HepG2 (cell line): Measurements from ENCODE around the gene HABP2. TPM values are rescaled to one million over a fixed set of nuclear protein-coding genes. Genes with fewer than 3 reads are reported as not detected.

Experiments
- ATAC-seq: fragments of 200-7000 bp; cut with Tn5 transposase; 3 replicates; pipeline ENCODE4 v1.9.1; 2020; ENCODE audit warnings: mild to moderate bottlenecking, moderate library complexity
- BruUV-seq: library from RNA; stranded (reverse); fragments of 400-500 nt; replicated peaks from 2 replicates; lab custom pipeline; 2021; lab: Mats Ljungman, UMichigan
- CTCF ChIA-PET: fragments of 300-600 bp; formaldehyde crosslinking; extraction: SDS; loops from one replicate; lab custom pipeline; 2021; ENCODE audit warnings: low total read pairs, inconsistent platforms, low intra/inter-chr PET ratio; lab: Yijun Ruan, JAX
- POLR2A ChIA-PET: fragments of 350-600 bp; sonication (Branson Sonifier 250); formaldehyde crosslinking; loops from one replicate; lab custom pipeline; 2020; ENCODE audit warnings: antibody characterized with exemption, inconsistent platforms; lab: Yijun Ruan, JAX
- DNase-seq: peaks from one replicate; pipeline ENCODE4 v3.0.0-alpha.2; 2015; ENCODE audit warnings: low spot score
- FAIRE-seq: peaks from 3 replicates; lab custom pipeline; 2011; peaks lifted over from hg19 to GRCh38; lab: Jason Lieb, UNC
- H2AFZ ChIP-seq: one replicate; pipeline ENCODE4 v1.6.1; 2011; ENCODE audit warnings: low read length, inconsistent platforms
- H3K27ac ChIP-seq: fragments of 300-600 bp; 3 replicates; pipeline ENCODE4 v1.8.0; 2011; ENCODE audit warnings: mixed run types, mild to moderate bottlenecking, mixed read lengths, low read length, inconsistent platforms; ENCODE audit not compliant: insufficient read depth; ENCODE audit errors: extremely low read length
- H3K27me3 ChIP-seq, 2 experiments: fragments of 200-600 bp in 1 of 2; 2 replicates in 1 of 2; 3 replicates in 1 of 2; pipeline versions ENCODE4 v1.6.0 to v1.8.0; 2011; ENCODE audit warnings: low read length in 2 of 2, mild to moderate bottlenecking in 2 of 2, moderate library complexity in 2 of 2, inconsistent platforms in 1 of 2; ENCODE audit not compliant: insufficient read depth in 2 of 2, control insufficient read depth in 1 of 2
- H3K36me3 ChIP-seq, 2 experiments: fragments of 200-600 bp in 1 of 2; replicated peaks in 1 of 2; 2 replicates in 1 of 2; 3 replicates in 1 of 2; pipeline versions ENCODE4 v1.5.1 to v1.8.0; 2011; ENCODE audit warnings: low read length in 2 of 2, inconsistent platforms in 1 of 2; ENCODE audit not compliant: insufficient read depth in 2 of 2, control insufficient read depth in 1 of 2
- H3K4me1 ChIP-seq: 2 replicates; pipeline ENCODE4 v1.5.1; 2012; ENCODE audit warnings: low read length, inconsistent platforms; ENCODE audit not compliant: insufficient read depth
- H3K4me2 ChIP-seq: 2 replicates; pipeline ENCODE4 v1.6.0; 2011; ENCODE audit warnings: low read depth, low read length, inconsistent platforms
- H3K4me3 ChIP-seq, 3 experiments: fragments of 200-600 bp in 1 of 3; sonication (generic), shearing (Covaris generic) in 1 of 3; replicated peaks in 1 of 3; 2 replicates each; pipeline ENCODE4 v1.5.1; 2011 to 2016; ENCODE audit warnings: low read length in 3 of 3, inconsistent platforms in 2 of 3, low read depth in 2 of 3, mild to moderate bottlenecking in 2 of 3, control low read depth in 1 of 3, mixed read lengths in 1 of 3; ENCODE audit not compliant: insufficient read depth in 1 of 3
- H3K79me2 ChIP-seq: one replicate; pipeline ENCODE4 v1.6.1; 2011; ENCODE audit warnings: low read length, inconsistent platforms; ENCODE audit not compliant: insufficient read depth
- H3K9ac ChIP-seq: 2 replicates; pipeline ENCODE4 v1.6.0; 2011; ENCODE audit warnings: mild to moderate bottlenecking, low read depth, low read length, inconsistent platforms; ENCODE audit not compliant: insufficient read depth
- H3K9me3 ChIP-seq: 2 replicates; pipeline ENCODE4 v1.5.1; 2012; ENCODE audit warnings: mild to moderate bottlenecking, low read length
- H4K20me1 ChIP-seq: 2 replicates; pipeline ENCODE4 v1.6.0; 2011; ENCODE audit warnings: inconsistent platforms, mild to moderate bottlenecking, low read length, moderate library complexity; ENCODE audit not compliant: insufficient read depth
- AKAP8 ChIP-seq: sonication (generic); formaldehyde crosslinking; IDR thresholded peaks from 2 replicates; pipeline ENCODE4 v1.5.1; 2020; ENCODE audit warnings: mild to moderate bottlenecking, missing genetic modification reagents
- ARNT ChIP-seq: fragments of 450-650 bp; IDR thresholded peaks from 2 replicates; pipeline ENCODE4 v1.6.1; 2017
- ARNTL ChIP-seq: sonication (generic); formaldehyde crosslinking; IDR thresholded peaks from 2 replicates; pipeline ENCODE4 v1.4.0; 2020; ENCODE audit warnings: mild to moderate bottlenecking, missing genetic modification reagents
- FOXP4 ChIP-seq: sonication (generic); formaldehyde crosslinking; IDR thresholded peaks from 2 replicates; pipeline ENCODE4 v1.4.0; 2020; ENCODE audit warnings: missing genetic modification reagents
- GABPA ChIP-seq, 2 experiments: IDR thresholded peaks; 2 replicates each; pipeline ENCODE4 v1.6.1; 2011 to 2016; ENCODE audit warnings: low read depth in 2 of 2, low read length in 1 of 2, missing biosample characterization in 1 of 2, missing genetic modification characterization in 1 of 2
- PHB2 ChIP-seq: fragments of 450-650 bp; IDR thresholded peaks from 2 replicates; pipeline ENCODE4 v1.6.1; 2018; ENCODE audit not compliant: partially characterized antibody
- POLR2A ChIP-seq, 2 experiments: IDR thresholded peaks; 2 replicates each; pipeline ENCODE4 v1.6.1; 2011; ENCODE audit warnings: low read depth in 2 of 2, low read length in 2 of 2, mild to moderate bottlenecking in 1 of 2, moderate library complexity in 1 of 2; ENCODE audit not compliant: insufficient read depth in 1 of 2
- RAD21 ChIP-seq: fragments of 450-650 bp; formaldehyde crosslinking; IDR thresholded peaks from 2 replicates; pipeline ENCODE4 v1.5.0; 2020; ENCODE audit warnings: mild to moderate bottlenecking
- RCOR2 ChIP-seq: IDR thresholded peaks from 2 replicates; pipeline ENCODE4 v1.6.1; 2016; ENCODE audit warnings: missing biosample characterization, missing genetic modification reagents
- RFX1 ChIP-seq: fragments of 450-650 bp; IDR thresholded peaks from 2 replicates; pipeline ENCODE4 v1.6.1; 2017
- RFX5 ChIP-seq: IDR thresholded peaks from 2 replicates; pipeline ENCODE4 v1.6.1; 2011; ENCODE audit warnings: low read depth, low read length, improper control_type of control experiment
- SMC3 ChIP-seq: IDR thresholded peaks from 2 replicates; pipeline ENCODE4 v1.6.1; 2011; ENCODE audit warnings: low read length, improper control_type of control experiment
- STAG1 ChIP-seq: sonication (generic); formaldehyde crosslinking; IDR thresholded peaks from 2 replicates; pipeline ENCODE4 v1.4.0; 2020; ENCODE audit warnings: missing genetic modification reagents
- TBL1XR1 ChIP-seq: fragments of 150-350 bp; IDR thresholded peaks from 2 replicates; pipeline ENCODE4 v1.6.1; 2014; ENCODE audit warnings: borderline replicate concordance, low read length; ENCODE audit not compliant: partially characterized antibody
- XRCC5 ChIP-seq: fragments of 200-400 bp; formaldehyde crosslinking; optimal IDR thresholded peaks from 2 replicates; pipeline ENCODE3; 2017; ENCODE audit warnings: mild to moderate bottlenecking, low read length
- ZKSCAN8 ChIP-seq: IDR thresholded peaks from 2 replicates; pipeline ENCODE4 v1.6.1; 2016; ENCODE audit warnings: borderline replicate concordance, missing genetic modification reagents, missing compliant biosample characterization
- ZNF333 ChIP-seq: sonication (generic); formaldehyde crosslinking; IDR thresholded peaks from 2 replicates; pipeline ENCODE4 v1.4.0; 2020; ENCODE audit warnings: mild to moderate bottlenecking, missing genetic modification reagents, borderline replicate concordance
- ZNF337 ChIP-seq: sonication (generic); formaldehyde crosslinking; IDR thresholded peaks from 2 replicates; pipeline ENCODE4 v1.5.1; 2020; ENCODE audit warnings: missing genetic modification reagents, low read depth, mild to moderate bottlenecking, borderline replicate concordance
- ZNF343 ChIP-seq: sonication (generic); formaldehyde crosslinking; IDR thresholded peaks from 2 replicates; pipeline ENCODE4 v1.4.0; 2020; ENCODE audit warnings: mild to moderate bottlenecking, missing genetic modification reagents
- ZNF746 ChIP-seq: sonication (generic); formaldehyde crosslinking; IDR thresholded peaks from 2 replicates; pipeline ENCODE4 v1.8.0; 2022; ENCODE audit warnings: mild to moderate bottlenecking, missing genetic modification reagents
- ZNF841 ChIP-seq: sonication (generic); formaldehyde crosslinking; IDR thresholded peaks from 2 replicates; pipeline ENCODE4 v1.8.1; 2023; ENCODE audit warnings: missing genetic modification reagents, borderline replicate concordance
- WGBS: methylation state at CpG from one replicate; pipeline ENCODE4 v1.1.6; 2017; ENCODE audit warnings: low lambda C conversion rate; 5-methylcytosine and 5-hydroxymethylcytosine counted together
- in situ Hi-C: cut with HindIII; loops from 2 replicates; pipeline ENCODE4 v1.10.0; 2017; ENCODE audit warnings: low pct_unique_long_range_greater_than_20kb; ENCODE audit not compliant: extremely low pct_ligation_motif_present
- intact Hi-C: fragments of 100-400 bp; cut with micrococcal nuclease; formaldehyde crosslinking; loops from one replicate; pipeline ENCODE4 v1.10.0; 2022; ENCODE audit not compliant: unreplicated experiment
- polyA plus RNA-seq, 8 experiments: library from polyadenylated mRNA; depleted of rRNA in 3 of 8; stranded (reverse) in 7 of 8; unstranded in 1 of 8; fragments of >200 nt; fragmentation: Illumina TruSeq in 4 of 8; extraction: Trizol in 4 of 8; gene quantifications; 2 replicates each; pipeline versions ENCODE4 v1.2.1 to v1.2.3, GENCODE V29; 2011 to 2016; ENCODE audit warnings: low read depth in 4 of 8, missing spikeins in 1 of 8, mixed read lengths in 1 of 8; ENCODE audit not compliant: insufficient read depth in 1 of 8
- total RNA-seq, 5 experiments: library from RNA; depleted of rRNA; stranded (reverse); fragments of >200 nt; fragmentation: Illumina TruSeq; extraction: Trizol; gene quantifications; 2 replicates each; pipeline ENCODE4 v1.2.3, GENCODE V29; 2016; ENCODE audit warnings: low read depth in 1 of 5
- TF ChIP-seq, protein P1 (sequence below): sonication (generic); formaldehyde crosslinking; IDR thresholded peaks from 2 replicates; pipeline ENCODE4 v1.5.0; 2020; ENCODE audit warnings: mild to moderate bottlenecking, missing genetic modification reagents, moderate library complexity

The HABP2 gene
- total and polyA plus RNA-seq, 2 of the 13 experiments (the other 11 are each of a cell fraction or from before 2014, with no cell fraction given) = 0.12 to 0.13 TPM

- Histone ChIP-seq H3K27ac (no peak overlapping the region), H3K9me3 (no peaks in the 10 kb centered on the region), H3K79me2 (no peaks in the 10 kb centered on the region), H3K36me3 (no peaks in the 10 kb centered on the region), H2AFZ (no peak overlapping the region), H3K4me3 (no peak overlapping the region), H3K27me3 (0 out of 5 replicates have a peak, but pooled peaks cover 0 to 4% of the 10 kb centered on the region in 2 experiments), H4K20me1 (no peaks in the 10 kb centered on the region), H3K4me2 (no peak overlapping the region), H3K9ac (no peak overlapping the region), H3K4me1 (no peaks in the 10 kb centered on the region)
- BruUV-seq = no TSS peak
- ATAC-seq = peak; percentile 77
- peak; percentile 41 for DNase-seq
- in situ Hi-C loops (no loop called here), intact Hi-C loops (loop anchor here (1.0 kb wide), 1 partner anchor 42 kb away; no protein-coding TSS in a partner anchor)
- ChIA-PET POLR2A (no interaction called here), CTCF (interaction anchor here (1.3 kb wide), 1 partner anchor 42 kb away, joined by 4 read pairs; no protein-coding TSS in a partner anchor)
- 8% methylated on average over 6 of the region's 8 CpGs for WGBS
- FAIRE-seq = peak; percentile 79
- TF ChIP-seq ZNF343 (no peak), PHB2 (no peak), XRCC5 (peak; percentile 50), AKAP8 (CRISPR knock-in tag) (no peak), ARNTL (CRISPR knock-in tag) (no peak), GABPA (IDR thresholded peaks at IDR 0.05; ENCODE audit: low read depth, low read length) (no peak), GABPA (CRISPR knock-in tag; IDR thresholded peaks at IDR 0.05; ENCODE audit: low read depth) (no peak), ARNT (no peak), ZNF333 (no peak), FOXP4 (CRISPR knock-in tag) (no peak), ZNF746 (CRISPR knock-in tag) (no peak), TBL1XR1 (no peak), ZKSCAN8 (peak; percentile 82), SMC3 (peak; percentile 87), ZNF337 (no peak), POLR2A (IDR thresholded peaks at IDR 0.05; ENCODE audit: insufficient read depth in 1 of 2, low read depth in 2 of 2, low read length in 2 of 2) (no peak), RFX5 (no peak), RFX1 (no peak), STAG1 (CRISPR knock-in tag) (peak; percentile 87), RCOR2 (no peak), RAD21 (CRISPR knock-in tag) (peak; percentile 56), ZNF841 (CRISPR knock-in tag) (no peak)
- TF ChIP-seq, protein P1, sequence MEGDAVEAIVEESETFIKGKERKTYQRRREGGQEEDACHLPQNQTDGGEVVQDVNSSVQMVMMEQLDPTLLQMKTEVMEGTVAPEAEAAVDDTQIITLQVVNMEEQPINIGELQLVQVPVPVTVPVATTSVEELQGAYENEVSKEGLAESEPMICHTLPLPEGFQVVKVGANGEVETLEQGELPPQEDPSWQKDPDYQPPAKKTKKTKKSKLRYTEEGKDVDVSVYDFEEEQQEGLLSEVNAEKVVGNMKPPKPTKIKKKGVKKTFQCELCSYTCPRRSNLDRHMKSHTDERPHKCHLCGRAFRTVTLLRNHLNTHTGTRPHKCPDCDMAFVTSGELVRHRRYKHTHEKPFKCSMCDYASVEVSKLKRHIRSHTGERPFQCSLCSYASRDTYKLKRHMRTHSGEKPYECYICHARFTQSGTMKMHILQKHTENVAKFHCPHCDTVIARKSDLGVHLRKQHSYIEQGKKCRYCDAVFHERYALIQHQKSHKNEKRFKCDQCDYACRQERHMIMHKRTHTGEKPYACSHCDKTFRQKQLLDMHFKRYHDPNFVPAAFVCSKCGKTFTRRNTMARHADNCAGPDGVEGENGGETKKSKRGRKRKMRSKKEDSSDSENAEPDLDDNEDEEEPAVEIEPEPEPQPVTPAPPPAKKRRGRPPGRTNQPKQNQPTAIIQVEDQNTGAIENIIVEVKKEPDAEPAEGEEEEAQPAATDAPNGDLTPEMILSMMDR (CRISPR knock-in tag) = peak; percentile 85
Observed at GRCh38 chr10:113520690-113521474, 32.0 kb upstream of the HABP2 start.
